Measurements from ENCODE around the gene MYRF.

MYRF gene

GRCh38 chr11:61793083-61793828 is 40.8 kb downstream of the MYRF start:
- Histone ChIP-seq H3K27ac (ENCODE audit: low read depth, low read length) (peak overlapping the region; percentile 71), H3K4me3 (ENCODE audit: low read length) (peak overlapping the region; percentile 92), H3K79me2 (ENCODE audit: control insufficient read depth, low read length) (peaks cover 89% of the 10 kb centered on the region), H3K27me3 (ENCODE audit: control insufficient read depth, low read length) (no peaks in the 10 kb centered on the region), H3K4me2 (ENCODE audit: low read length) (peak overlapping the region; percentile 74), H3F3A (ENCODE audit: control insufficient read depth, insufficient read depth) (peaks cover 8% of the 10 kb centered on the region), H4K20me1 (ENCODE audit: control insufficient read depth, insufficient read depth, low read depth, low read length) (peaks cover 24% of the 10 kb centered on the region), H3K9me2 (replicated peaks; ENCODE audit: control insufficient read depth, low read length) (no peaks in the 10 kb centered on the region), H3K36me3 (ENCODE audit: control insufficient read depth, low read length) (peaks cover 77% of the 10 kb centered on the region), H3K4me1 (ENCODE audit: control insufficient read depth, low read length) (peaks cover 40% of the 10 kb centered on the region), H3K9me3 (ENCODE audit: control insufficient read depth, insufficient read depth, low read length) (no peaks in the 10 kb centered on the region)
- no peak for TF ChIP-seq EZH2phosphoT487 (IDR thresholded peaks at IDR 0.05; ENCODE audit: borderline replicate concordance, low read length)
- TF ChIP-seq CTCF (IDR thresholded peaks at IDR 0.05; ENCODE audit: low read depth, low read length, poor library complexity, severe bottlenecking) = no peak

GRCh38 chr11:61793829-61794204 is 41.4 kb downstream of the MYRF start:
- peaks cover 26% of the 10 kb centered on the region for H4K20me1 ChIP-seq (ENCODE audit: control insufficient read depth, insufficient read depth, low read depth, low read length)
- peaks cover 11% of the 10 kb centered on the region for H3F3A ChIP-seq (ENCODE audit: control insufficient read depth, insufficient read depth)
- H3K27me3 ChIP-seq (ENCODE audit: control insufficient read depth, low read length) = no peaks in the 10 kb centered on the region
- H3K9me3 ChIP-seq (ENCODE audit: control insufficient read depth, insufficient read depth, low read length) = no peaks in the 10 kb centered on the region
- peak overlapping the region; percentile 92 for H3K4me3 ChIP-seq (ENCODE audit: low read length)
- peak overlapping the region; percentile 71 for H3K27ac ChIP-seq (ENCODE audit: low read depth, low read length)
- peaks cover 44% of the 10 kb centered on the region for H3K4me1 ChIP-seq (ENCODE audit: control insufficient read depth, low read length)
- H3K4me2 ChIP-seq (ENCODE audit: low read length) = peak overlapping the region; percentile 74
- peaks cover 95% of the 10 kb centered on the region for H3K79me2 ChIP-seq (ENCODE audit: control insufficient read depth, low read length)
- TF ChIP-seq CTCF (IDR thresholded peaks at IDR 0.05; ENCODE audit: low read depth, low read length, poor library complexity, severe bottlenecking) = no peak
- TF ChIP-seq EZH2phosphoT487 (IDR thresholded peaks at IDR 0.05; ENCODE audit: borderline replicate concordance, low read length) = no peak
- H3K36me3 ChIP-seq (ENCODE audit: control insufficient read depth, low read length) = peaks cover 78% of the 10 kb centered on the region
- no peaks in the 10 kb centered on the region for H3K9me2 ChIP-seq (replicated peaks; ENCODE audit: control insufficient read depth, low read length)

- peak overlapping the region; percentile 74 for H3K4me2 ChIP-seq (ENCODE audit: low read length)
- no peaks in the 10 kb centered on the region for H3K27me3 ChIP-seq (ENCODE audit: control insufficient read depth, low read length)
- peaks cover 11% of the 10 kb centered on the region for H3F3A ChIP-seq (ENCODE audit: control insufficient read depth, insufficient read depth)
- H3K79me2 ChIP-seq (ENCODE audit: control insufficient read depth, low read length) = peaks cover 98% of the 10 kb centered on the region
- H3K9me3 ChIP-seq (ENCODE audit: control insufficient read depth, insufficient read depth, low read length) = no peaks in the 10 kb centered on the region
- no peak overlapping the region for H3K27ac ChIP-seq (ENCODE audit: low read depth, low read length)
- no peak for TF ChIP-seq CTCF (IDR thresholded peaks at IDR 0.05; ENCODE audit: low read depth, low read length, poor library complexity, severe bottlenecking)
- no peak for TF ChIP-seq EZH2phosphoT487 (IDR thresholded peaks at IDR 0.05; ENCODE audit: borderline replicate concordance, low read length)
- H3K9me2 ChIP-seq (replicated peaks; ENCODE audit: control insufficient read depth, low read length) = no peaks in the 10 kb centered on the region
- H3K4me3 ChIP-seq (ENCODE audit: low read length) = peak overlapping the region; percentile 92
- peaks cover 76% of the 10 kb centered on the region for H3K36me3 ChIP-seq (ENCODE audit: control insufficient read depth, low read length)
- H4K20me1 ChIP-seq (ENCODE audit: control insufficient read depth, insufficient read depth, low read depth, low read length) = peaks cover 26% of the 10 kb centered on the region
- peaks cover 44% of the 10 kb centered on the region for H3K4me1 ChIP-seq (ENCODE audit: control insufficient read depth, low read length)
These were observed 42.1 kb downstream of the MYRF start for GRCh38 chr11:61794579-61794978.
